ENCODE measurements around the gene GRIK4. TPM values are rescaled to one million over a fixed set of nuclear protein-coding genes. Genes with fewer than 3 reads are reported as not detected.

The GRIK4 gene
- total RNA-seq, 2 experiments from 2014 or later, result 0.06 TPM; not detected in 1

DNA sequence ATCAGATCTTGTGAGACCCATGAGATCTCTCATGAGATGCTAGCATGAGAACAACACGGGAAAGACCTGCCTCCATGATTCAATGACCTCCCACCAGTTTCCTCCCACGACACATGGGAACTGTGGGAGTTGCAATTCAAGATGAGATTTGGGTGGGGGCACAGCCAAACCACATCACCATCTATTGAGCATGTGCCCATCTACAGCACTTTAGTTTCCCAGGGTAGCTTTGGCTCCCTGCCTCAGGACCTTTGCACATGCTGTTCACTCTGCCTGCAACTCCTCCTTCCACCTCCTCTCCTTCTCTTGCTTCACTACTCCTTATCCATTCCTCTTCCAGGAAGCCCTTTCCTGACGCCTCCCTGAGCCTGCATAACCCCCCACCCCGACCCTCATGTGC is 17.2 kb downstream of the GRIK4 start:
- Histone ChIP-seq H3K9me2 (ENCODE audit: insufficient read depth, low read length) (no peaks in the 10 kb centered on the region), H3K27ac (ENCODE audit: low read depth, low read length, poor library complexity, severe bottlenecking) (no peak overlapping the region), H3K4me3 (ENCODE audit: low read depth, low read length, poor library complexity, severe bottlenecking) (no peak overlapping the region), H3K9me3 (ENCODE audit: low read length) (no peaks in the 10 kb centered on the region), H2AFZ (ENCODE audit: low read length) (no peak overlapping the region), H4K20me1 (ENCODE audit: insufficient read depth, low read length) (no peaks in the 10 kb centered on the region), H3K4me2 (ENCODE audit: low read length) (no peak overlapping the region), H3K4me1 (ENCODE audit: insufficient read depth, low read length, poor library complexity, severe bottlenecking) (no peaks in the 10 kb centered on the region), H3K36me3 (ENCODE audit: insufficient read depth, low read length) (no peaks in the 10 kb centered on the region), H3K79me2 (ENCODE audit: insufficient read depth, low read depth, low read length) (no peaks in the 10 kb centered on the region)
- intact Hi-C loops (cut with micrococcal nuclease; ENCODE audit: unreplicated experiment), result no loop called here
- BruUV-seq (replicated peaks), result no TSS peak
- CTCF ChIA-PET (ENCODE audit: unreplicated experiment), result no interaction called here
- no peak for DNase-seq (ENCODE audit: low spot score)
- POLR2A ChIA-PET, result interaction anchor here (0.6 kb wide), 1 partner anchor 546 kb away, joined by 4 read pairs; no protein-coding TSS in a partner anchor
- TF ChIP-seq, protein P1, sequence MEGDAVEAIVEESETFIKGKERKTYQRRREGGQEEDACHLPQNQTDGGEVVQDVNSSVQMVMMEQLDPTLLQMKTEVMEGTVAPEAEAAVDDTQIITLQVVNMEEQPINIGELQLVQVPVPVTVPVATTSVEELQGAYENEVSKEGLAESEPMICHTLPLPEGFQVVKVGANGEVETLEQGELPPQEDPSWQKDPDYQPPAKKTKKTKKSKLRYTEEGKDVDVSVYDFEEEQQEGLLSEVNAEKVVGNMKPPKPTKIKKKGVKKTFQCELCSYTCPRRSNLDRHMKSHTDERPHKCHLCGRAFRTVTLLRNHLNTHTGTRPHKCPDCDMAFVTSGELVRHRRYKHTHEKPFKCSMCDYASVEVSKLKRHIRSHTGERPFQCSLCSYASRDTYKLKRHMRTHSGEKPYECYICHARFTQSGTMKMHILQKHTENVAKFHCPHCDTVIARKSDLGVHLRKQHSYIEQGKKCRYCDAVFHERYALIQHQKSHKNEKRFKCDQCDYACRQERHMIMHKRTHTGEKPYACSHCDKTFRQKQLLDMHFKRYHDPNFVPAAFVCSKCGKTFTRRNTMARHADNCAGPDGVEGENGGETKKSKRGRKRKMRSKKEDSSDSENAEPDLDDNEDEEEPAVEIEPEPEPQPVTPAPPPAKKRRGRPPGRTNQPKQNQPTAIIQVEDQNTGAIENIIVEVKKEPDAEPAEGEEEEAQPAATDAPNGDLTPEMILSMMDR (conservative IDR thresholded peaks at IDR 0.05; ENCODE audit: low read length), result no peak
- no peak for TF ChIP-seq EZH2phosphoT487 (IDR thresholded peaks at IDR 0.05; ENCODE audit: borderline replicate concordance, low read depth, low read length)

DNA sequence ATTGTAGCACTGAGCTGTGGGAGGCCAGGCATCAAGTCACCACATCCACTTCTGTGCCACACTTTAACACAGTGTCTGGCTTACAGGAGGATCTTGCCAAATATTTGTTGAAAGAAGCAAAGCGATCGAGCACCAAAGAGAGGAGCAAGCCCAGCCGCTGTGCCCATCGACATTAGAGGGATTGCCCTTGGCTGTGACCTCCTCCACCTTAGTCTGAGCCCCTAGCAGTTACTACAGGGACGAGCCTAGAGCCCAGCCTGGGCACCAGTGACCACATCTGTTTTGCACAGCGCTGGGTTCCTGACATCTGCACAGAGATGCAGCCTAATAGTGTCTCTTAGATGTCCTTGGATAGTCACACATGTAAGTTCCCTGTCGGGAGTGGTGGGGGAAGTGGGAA is 17.7 kb downstream of the GRIK4 start:
- BruUV-seq (replicated peaks), result no TSS peak
- Histone ChIP-seq H3K27ac (ENCODE audit: low read depth, low read length, poor library complexity, severe bottlenecking) (no peak overlapping the region), H3K9me3 (ENCODE audit: low read length) (no peaks in the 10 kb centered on the region), H4K20me1 (ENCODE audit: insufficient read depth, low read length) (no peaks in the 10 kb centered on the region), H3K9me2 (ENCODE audit: insufficient read depth, low read length) (no peaks in the 10 kb centered on the region), H2AFZ (ENCODE audit: low read length) (no peak overlapping the region), H3K4me1 (ENCODE audit: insufficient read depth, low read length, poor library complexity, severe bottlenecking) (no peaks in the 10 kb centered on the region), H3K4me3 (ENCODE audit: low read depth, low read length, poor library complexity, severe bottlenecking) (no peak overlapping the region), H3K4me2 (ENCODE audit: low read length) (no peak overlapping the region), H3K36me3 (ENCODE audit: insufficient read depth, low read length) (no peaks in the 10 kb centered on the region), H3K79me2 (ENCODE audit: insufficient read depth, low read depth, low read length) (no peaks in the 10 kb centered on the region)
- intact Hi-C loops (cut with micrococcal nuclease; ENCODE audit: unreplicated experiment), result no loop called here
- POLR2A ChIA-PET, result interaction anchor here (0.6 kb wide), 1 partner anchor 546 kb away, joined by 4 read pairs; no protein-coding TSS in a partner anchor
- CTCF ChIA-PET (ENCODE audit: unreplicated experiment), result no interaction called here
- TF ChIP-seq, protein P1 (conservative IDR thresholded peaks at IDR 0.05; ENCODE audit: low read length), result no peak
- no peak for TF ChIP-seq EZH2phosphoT487 (IDR thresholded peaks at IDR 0.05; ENCODE audit: borderline replicate concordance, low read depth, low read length)
- no peak for DNase-seq (ENCODE audit: low spot score)

DNA sequence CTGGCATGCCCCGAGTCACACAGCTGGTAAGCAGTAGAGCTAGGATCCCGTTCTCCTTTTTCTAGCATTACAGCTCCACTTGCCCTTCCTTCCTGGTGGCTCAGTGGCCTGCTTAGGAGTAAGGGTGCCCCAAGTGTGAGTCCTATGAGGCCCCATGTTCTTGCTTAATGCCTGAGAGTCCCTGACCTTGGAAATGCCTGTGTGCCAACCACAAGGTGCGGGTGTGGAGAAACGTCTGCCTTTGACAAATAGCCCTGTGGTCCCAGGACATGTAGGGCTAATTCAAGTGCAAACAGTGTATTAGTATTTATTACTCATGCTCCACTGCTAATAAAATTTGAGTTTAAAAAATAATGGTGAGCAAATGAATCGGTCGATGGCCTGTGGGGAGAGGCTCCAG is 18.4 kb downstream of the GRIK4 start:
- Histone ChIP-seq H4K20me1 (ENCODE audit: insufficient read depth, low read length) (no peaks in the 10 kb centered on the region), H3K4me3 (ENCODE audit: low read depth, low read length, poor library complexity, severe bottlenecking) (no peak overlapping the region), H3K79me2 (ENCODE audit: insufficient read depth, low read depth, low read length) (no peaks in the 10 kb centered on the region), H3K4me1 (ENCODE audit: insufficient read depth, low read length, poor library complexity, severe bottlenecking) (no peaks in the 10 kb centered on the region), H3K9me3 (ENCODE audit: low read length) (no peaks in the 10 kb centered on the region), H3K36me3 (ENCODE audit: insufficient read depth, low read length) (no peaks in the 10 kb centered on the region), H3K4me2 (ENCODE audit: low read length) (no peak overlapping the region), H3K27ac (ENCODE audit: low read depth, low read length, poor library complexity, severe bottlenecking) (no peak overlapping the region), H2AFZ (ENCODE audit: low read length) (no peak overlapping the region), H3K9me2 (ENCODE audit: insufficient read depth, low read length) (no peaks in the 10 kb centered on the region)
- no TSS peak for BruUV-seq (replicated peaks)
- no peak for TF ChIP-seq EZH2phosphoT487 (IDR thresholded peaks at IDR 0.05; ENCODE audit: borderline replicate concordance, low read depth, low read length)
- TF ChIP-seq, protein P1 (conservative IDR thresholded peaks at IDR 0.05; ENCODE audit: low read length), result no peak
- CTCF ChIA-PET (ENCODE audit: unreplicated experiment), result no interaction called here
- no peak for DNase-seq (ENCODE audit: low spot score)
- intact Hi-C loops (cut with micrococcal nuclease; ENCODE audit: unreplicated experiment), result no loop called here
- POLR2A ChIA-PET, result no interaction called here

Measured in OCI-LY7 (cell line).